Measurements from ENCODE around the gene ARHGAP23. TPM values are rescaled to one million over a fixed set of nuclear protein-coding genes. Genes with fewer than 3 reads are reported as not detected.
"Not testable (repeated sequence)": the region's sequence is repeated elsewhere in the genome, so short reads cannot be mapped to it uniquely, and the experiment has no call there.

The ARHGAP23 gene
- total and polyA plus RNA-seq, 2 donors (not counting 1 experiment from before 2014, with no cell fraction given): 28.1 to 41.1 TPM

DNA sequence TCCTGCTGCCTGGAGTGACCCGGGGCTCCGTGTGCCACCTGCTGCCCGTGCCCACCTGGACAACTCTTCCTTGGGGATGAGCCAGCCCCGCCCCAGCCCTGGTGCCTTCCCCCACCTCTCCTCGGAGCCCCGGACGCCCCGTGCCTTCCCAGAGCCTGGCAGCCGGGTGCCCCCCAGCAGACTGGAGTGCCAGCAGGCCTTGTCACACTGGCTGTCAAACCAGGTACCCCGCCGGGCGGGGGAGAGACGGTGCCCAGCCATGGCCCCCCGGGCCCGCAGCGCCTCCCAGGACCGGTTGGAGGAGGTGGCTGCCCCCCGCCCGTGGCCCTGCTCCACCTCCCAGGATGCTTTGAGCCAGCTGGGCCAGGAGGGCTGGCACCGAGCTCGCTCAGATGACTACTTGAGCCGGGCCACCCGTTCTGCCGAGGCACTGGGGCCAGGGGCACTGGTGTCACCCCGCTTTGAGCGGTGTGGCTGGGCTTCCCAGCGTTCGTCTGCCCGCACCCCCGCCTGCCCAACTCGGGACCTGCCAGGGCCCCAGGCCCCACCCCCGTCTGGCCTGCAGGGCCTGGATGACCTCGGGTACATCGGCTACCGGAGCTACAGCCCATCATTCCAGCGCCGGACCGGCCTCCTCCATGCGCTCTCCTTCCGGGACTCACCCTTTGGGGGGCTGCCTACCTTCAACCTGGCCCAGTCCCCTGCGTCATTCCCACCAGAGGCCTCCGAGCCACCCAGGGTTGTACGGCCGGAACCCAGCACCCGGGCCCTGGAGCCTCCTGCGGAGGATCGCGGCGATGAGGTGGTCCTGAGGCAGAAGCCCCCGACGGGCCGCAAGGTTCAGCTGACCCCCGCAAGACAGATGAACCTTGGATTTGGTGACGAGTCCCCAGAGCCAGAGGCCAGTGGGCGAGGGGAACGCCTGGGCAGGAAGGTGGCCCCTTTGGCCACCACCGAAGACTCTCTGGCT lies 38.4 kb downstream of the ARHGAP23 start:
- peaks cover 47% of the 10 kb centered on the region for H3K4me1 ChIP-seq (ENCODE audit: control insufficient read depth, extremely low read depth, insufficient read depth, low read length)
- TF ChIP-seq EZH2 (IDR thresholded peaks at IDR 0.05; ENCODE audit: low read length, missing control alignments): no peak
- TF ChIP-seq, protein P1, sequence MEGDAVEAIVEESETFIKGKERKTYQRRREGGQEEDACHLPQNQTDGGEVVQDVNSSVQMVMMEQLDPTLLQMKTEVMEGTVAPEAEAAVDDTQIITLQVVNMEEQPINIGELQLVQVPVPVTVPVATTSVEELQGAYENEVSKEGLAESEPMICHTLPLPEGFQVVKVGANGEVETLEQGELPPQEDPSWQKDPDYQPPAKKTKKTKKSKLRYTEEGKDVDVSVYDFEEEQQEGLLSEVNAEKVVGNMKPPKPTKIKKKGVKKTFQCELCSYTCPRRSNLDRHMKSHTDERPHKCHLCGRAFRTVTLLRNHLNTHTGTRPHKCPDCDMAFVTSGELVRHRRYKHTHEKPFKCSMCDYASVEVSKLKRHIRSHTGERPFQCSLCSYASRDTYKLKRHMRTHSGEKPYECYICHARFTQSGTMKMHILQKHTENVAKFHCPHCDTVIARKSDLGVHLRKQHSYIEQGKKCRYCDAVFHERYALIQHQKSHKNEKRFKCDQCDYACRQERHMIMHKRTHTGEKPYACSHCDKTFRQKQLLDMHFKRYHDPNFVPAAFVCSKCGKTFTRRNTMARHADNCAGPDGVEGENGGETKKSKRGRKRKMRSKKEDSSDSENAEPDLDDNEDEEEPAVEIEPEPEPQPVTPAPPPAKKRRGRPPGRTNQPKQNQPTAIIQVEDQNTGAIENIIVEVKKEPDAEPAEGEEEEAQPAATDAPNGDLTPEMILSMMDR (conservative IDR thresholded peaks at IDR 0.05 in 1 of 2, IDR thresholded peaks at IDR 0.05 in 1 of 2; ENCODE audit: low read depth in 1 of 2, low read length in 2 of 2): no peak

DNA sequence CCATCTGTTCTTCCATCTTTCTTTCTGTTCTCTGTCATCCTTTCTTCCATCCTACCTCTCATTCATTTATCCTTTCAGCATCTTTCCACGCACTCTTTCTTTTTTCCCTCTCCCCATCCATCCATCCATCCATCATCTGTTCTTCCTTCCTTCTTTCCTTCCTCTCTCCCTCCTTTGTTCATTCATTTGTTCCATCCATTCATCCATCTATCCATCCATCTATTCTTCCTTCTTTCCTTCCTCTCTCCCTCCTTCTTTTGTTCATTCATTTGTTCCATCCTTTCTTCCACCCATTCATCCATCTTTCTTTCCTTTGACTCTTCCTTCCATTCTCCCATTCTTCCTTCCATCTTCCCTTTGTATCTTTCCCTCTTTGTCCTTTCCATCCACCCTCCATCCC lies 39.2 kb downstream of the ARHGAP23 start:
- no peak for DNase-seq (ENCODE audit: low read depth in 2 of 2)
- H3K4me2 ChIP-seq (ENCODE audit: extremely low read depth, insufficient read depth, low read length): peak overlapping the region; percentile 66
- H3K9ac ChIP-seq (ENCODE audit: insufficient read depth, low read length): no peak overlapping the region
- H3K9me3 ChIP-seq (ENCODE audit: control insufficient read depth, insufficient read depth, low read depth, low read length): no peaks in the 10 kb centered on the region
- H3K36me3 ChIP-seq (ENCODE audit: control insufficient read depth, insufficient read depth, low read length): peaks cover 58% of the 10 kb centered on the region
- peak overlapping the region in 1 of 4 experiments; percentile 19 for H3K4me3 ChIP-seq (replicated peaks in 1 of 4; ENCODE audit: control extremely low read depth in 1 of 4, insufficient read depth in 1 of 4, low read depth in 3 of 4, low read length in 4 of 4)
- H3K27me3 ChIP-seq (ENCODE audit: control insufficient read depth, insufficient read depth, low read length): no peaks in the 10 kb centered on the region
- no peak for TF ChIP-seq EZH2 (IDR thresholded peaks at IDR 0.05; ENCODE audit: low read length, missing control alignments)
- TF ChIP-seq, protein P1 (conservative IDR thresholded peaks at IDR 0.05 in 1 of 2, IDR thresholded peaks at IDR 0.05 in 1 of 2; ENCODE audit: low read depth in 1 of 2, low read length in 2 of 2): no peak
- peaks cover 47% of the 10 kb centered on the region for H3K4me1 ChIP-seq (ENCODE audit: control insufficient read depth, extremely low read depth, insufficient read depth, low read length)
- no peaks in the 10 kb centered on the region for H4K20me1 ChIP-seq (ENCODE audit: control insufficient read depth, extremely low read depth, insufficient read depth, low read length)
- no peak overlapping the region for H2AFZ ChIP-seq (ENCODE audit: low read length)
- no peak overlapping the region for H3K27ac ChIP-seq (ENCODE audit: insufficient read depth, low read length)
- peaks cover 49% of the 10 kb centered on the region for H3K79me2 ChIP-seq (ENCODE audit: control insufficient read depth, insufficient read depth, low read length)

More for the DNA sequence above, 38.4 kb downstream of the ARHGAP23 start:
- Histone ChIP-seq H3K9ac (ENCODE audit: insufficient read depth, low read length) (peak overlapping the region; percentile 94), H3K79me2 (ENCODE audit: control insufficient read depth, insufficient read depth, low read length) (peaks cover 49% of the 10 kb centered on the region), H3K4me2 (ENCODE audit: extremely low read depth, insufficient read depth, low read length) (peak overlapping the region; percentile 99), H2AFZ (ENCODE audit: low read length) (no peak overlapping the region), H3K9me3 (ENCODE audit: control insufficient read depth, insufficient read depth, low read depth, low read length) (no peaks in the 10 kb centered on the region), H3K27me3 (ENCODE audit: control insufficient read depth, insufficient read depth, low read length) (no peaks in the 10 kb centered on the region), H4K20me1 (ENCODE audit: control insufficient read depth, extremely low read depth, insufficient read depth, low read length) (no peaks in the 10 kb centered on the region), H3K27ac (ENCODE audit: insufficient read depth, low read length) (peak overlapping the region; percentile 100), H3K4me3 (replicated peaks in 1 of 4; ENCODE audit: control extremely low read depth in 1 of 4, insufficient read depth in 1 of 4, low read depth in 3 of 4, low read length in 4 of 4) (peak overlapping the region in 3 of 4 experiments; percentile 67 to 82 (median 71)), H3K36me3 (ENCODE audit: control insufficient read depth, insufficient read depth, low read length) (peaks cover 58% of the 10 kb centered on the region)
- DNase-seq (ENCODE audit: low read depth in 2 of 2): no peak

DNA sequence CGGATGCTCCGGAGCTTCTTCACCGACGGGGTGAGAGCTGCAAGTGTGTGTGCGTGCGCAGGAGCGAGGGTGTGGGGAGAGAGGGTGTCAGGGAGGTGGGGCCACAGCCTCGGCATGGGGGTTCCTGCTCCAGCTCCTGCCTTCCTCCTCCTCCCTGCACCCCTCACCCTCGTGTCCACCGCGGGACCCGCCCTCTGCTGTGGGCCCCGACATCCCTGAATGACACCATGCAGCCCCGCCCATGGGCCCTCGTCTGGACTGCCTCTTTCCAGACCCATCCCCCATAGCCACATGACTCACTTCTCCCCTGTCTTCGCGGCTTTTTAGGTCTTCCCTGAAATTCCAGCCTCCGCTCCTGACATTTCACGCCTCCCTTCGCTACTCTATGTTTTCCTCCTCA lies 41.6 kb downstream of the ARHGAP23 start:
- Histone ChIP-seq H2AFZ (ENCODE audit: low read length) (no peak overlapping the region), H3K4me3 (replicated peaks in 1 of 4; ENCODE audit: control extremely low read depth in 1 of 4, insufficient read depth in 1 of 4, low read depth in 3 of 4, low read length in 4 of 4) (no peak overlapping the region), H3K4me1 (ENCODE audit: control insufficient read depth, extremely low read depth, insufficient read depth, low read length) (peaks cover 31% of the 10 kb centered on the region), H3K27me3 (ENCODE audit: control insufficient read depth, insufficient read depth, low read length) (no peaks in the 10 kb centered on the region), H3K36me3 (ENCODE audit: control insufficient read depth, insufficient read depth, low read length) (peaks cover 46% of the 10 kb centered on the region), H3K9me3 (ENCODE audit: control insufficient read depth, insufficient read depth, low read depth, low read length) (no peaks in the 10 kb centered on the region), H4K20me1 (ENCODE audit: control insufficient read depth, extremely low read depth, insufficient read depth, low read length) (no peaks in the 10 kb centered on the region), H3K27ac (ENCODE audit: insufficient read depth, low read length) (no peak overlapping the region), H3K79me2 (ENCODE audit: control insufficient read depth, insufficient read depth, low read length) (peaks cover 56% of the 10 kb centered on the region), H3K4me2 (ENCODE audit: extremely low read depth, insufficient read depth, low read length) (no peak overlapping the region), H3K9ac (ENCODE audit: insufficient read depth, low read length) (no peak overlapping the region)
- peak; percentile 70 to 86 for DNase-seq (ENCODE audit: low read depth in 2 of 2)
- no peak for TF ChIP-seq EZH2 (IDR thresholded peaks at IDR 0.05; ENCODE audit: low read length, missing control alignments)
- TF ChIP-seq, protein P1 (conservative IDR thresholded peaks at IDR 0.05 in 1 of 2, IDR thresholded peaks at IDR 0.05 in 1 of 2; ENCODE audit: low read depth in 1 of 2, low read length in 2 of 2): no peak

DNA sequence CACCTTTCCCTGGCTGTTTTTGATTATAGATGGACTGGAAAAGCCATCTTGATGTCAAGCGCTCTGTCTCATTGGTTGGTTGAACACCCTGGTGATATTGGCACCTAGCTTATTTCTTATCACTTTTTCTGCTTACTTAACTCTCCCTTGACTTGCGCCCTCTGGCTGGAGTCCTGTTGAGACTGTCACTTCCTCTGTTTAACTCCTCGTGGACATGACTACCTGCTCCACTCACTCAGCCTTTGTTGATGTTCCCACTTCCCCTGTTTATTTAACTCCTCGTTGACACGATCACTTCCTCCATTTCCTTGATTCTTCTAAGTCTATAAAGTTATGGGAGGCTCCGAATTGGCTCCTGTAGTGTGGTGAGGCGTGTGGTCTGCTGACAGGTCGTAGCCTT lies 43.0 kb downstream of the ARHGAP23 start:
- H2AFZ ChIP-seq (ENCODE audit: low read length); H3K9me3 ChIP-seq (ENCODE audit: control insufficient read depth, insufficient read depth, low read depth, low read length); H3K4me3 ChIP-seq (replicated peaks in 1 of 4; ENCODE audit: control extremely low read depth in 1 of 4, insufficient read depth in 1 of 4, low read depth in 3 of 4, low read length in 4 of 4); H3K4me2 ChIP-seq (ENCODE audit: extremely low read depth, insufficient read depth, low read length); H3K27me3 ChIP-seq (ENCODE audit: control insufficient read depth, insufficient read depth, low read length); H4K20me1 ChIP-seq (ENCODE audit: control insufficient read depth, extremely low read depth, insufficient read depth, low read length); H3K9ac ChIP-seq (ENCODE audit: insufficient read depth, low read length): not testable (repeated sequence)
- DNase-seq (ENCODE audit: low read depth in 2 of 2): peak in 1 of 2 donors; percentile 38
- H3K4me1 ChIP-seq (ENCODE audit: control insufficient read depth, extremely low read depth, insufficient read depth, low read length): peaks cover 20% of the 10 kb centered on the region
- peaks cover 46% of the 10 kb centered on the region for H3K79me2 ChIP-seq (ENCODE audit: control insufficient read depth, insufficient read depth, low read length)
- H3K36me3 ChIP-seq (ENCODE audit: control insufficient read depth, insufficient read depth, low read length): peaks cover 40% of the 10 kb centered on the region
- H3K27ac ChIP-seq (ENCODE audit: insufficient read depth, low read length): peak overlapping the region; percentile 8
